Lower lobe of right lung (tissue), 2 donors: ENCODE results near the gene GPR37. TPM values are rescaled to one million over a fixed set of nuclear protein-coding genes. Genes with fewer than 3 reads are reported as not detected.

ENCODE experiments used
- ATAC-seq, 2 donors: fragments of 200-7000 bp; cut with Tn5 transposase; one replicate each; pipeline ENCODE4 v1.9.1; 2020 to 2022; ENCODE audit warnings: mild to moderate bottlenecking in 2 of 2, moderate library complexity in 2 of 2
- DNase-seq: peaks from one replicate; pipeline ENCODE4 v3.0.0-alpha.2; 2020
- H3K27ac ChIP-seq: fragments of 200-600 bp; one replicate; pipeline ENCODE4 v1.8.0; 2022
- H3K27me3 ChIP-seq: fragments of 200-600 bp; one replicate; pipeline ENCODE4 v1.8.0; 2022; ENCODE audit warnings: low read depth
- H3K36me3 ChIP-seq: fragments of 200-600 bp; one replicate; pipeline ENCODE4 v1.8.0; 2022; ENCODE audit warnings: mild to moderate bottlenecking
- H3K4me1 ChIP-seq: fragments of 200-600 bp; one replicate; pipeline ENCODE4 v1.8.0; 2022
- H3K4me3 ChIP-seq: fragments of 200-600 bp; one replicate; pipeline ENCODE4 v1.8.0; 2022; ENCODE audit warnings: mild to moderate bottlenecking
- H3K9me3 ChIP-seq: fragments of 200-600 bp; one replicate; pipeline ENCODE4 v1.8.0; 2022
- intact Hi-C: fragments of 100-400 bp; cut with DNase I; formaldehyde crosslinking; loops from one replicate; pipeline ENCODE4 v1.11.0; 2022
- total RNA-seq: library from RNA; stranded (reverse); fragmentation: NEBNext Ultra II Directional; extraction: Animal tissue kit (Norgen Biotek cat#: 25700); gene quantifications from one replicate; pipeline ENCODE4 v1.2.1, GENCODE V29; 2021
- TF ChIP-seq, protein P1 (sequence below): fragments of 200-600 bp; IDR thresholded peaks from one replicate; pipeline ENCODE4 v1.8.0; 2022; ENCODE audit warnings: antibody characterized with exemption, mild to moderate bottlenecking
- donor health status: DM: no; HTN: yes; CAD: no; lungs with severe emphysema.

Gene GPR37
- total RNA-seq, 1 donor from 2014 or later, result 0.59 TPM

DNA sequence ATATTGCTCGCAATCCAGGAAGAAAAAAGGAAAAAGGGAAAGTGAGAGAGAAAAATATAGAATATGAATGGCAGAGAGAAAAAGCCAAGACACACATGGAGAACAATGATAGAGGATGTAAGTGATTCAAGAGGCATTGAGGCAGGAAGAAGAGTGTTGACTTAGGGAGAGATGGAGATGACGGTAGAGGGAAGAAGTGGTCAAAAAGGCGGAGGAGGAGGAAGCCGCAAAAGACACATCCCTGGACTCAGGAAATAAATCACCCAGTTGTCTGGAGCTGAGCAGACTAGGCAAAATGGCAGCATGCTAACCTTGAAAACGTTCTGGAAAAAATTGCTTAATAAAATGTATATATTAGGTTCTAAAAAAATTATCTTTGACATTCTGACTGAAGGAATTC, 17.7 kb upstream of the GPR37 start:
- ATAC-seq, result no peak
- H3K36me3 ChIP-seq, result no peaks in the 10 kb centered on the region
- no peak for DNase-seq
- no peak overlapping the region for H3K27ac ChIP-seq
- no peaks in the 10 kb centered on the region for H3K4me1 ChIP-seq
- H3K9me3 ChIP-seq, result no peaks in the 10 kb centered on the region
- intact Hi-C loops, result no loop called here
- TF ChIP-seq, protein P1, sequence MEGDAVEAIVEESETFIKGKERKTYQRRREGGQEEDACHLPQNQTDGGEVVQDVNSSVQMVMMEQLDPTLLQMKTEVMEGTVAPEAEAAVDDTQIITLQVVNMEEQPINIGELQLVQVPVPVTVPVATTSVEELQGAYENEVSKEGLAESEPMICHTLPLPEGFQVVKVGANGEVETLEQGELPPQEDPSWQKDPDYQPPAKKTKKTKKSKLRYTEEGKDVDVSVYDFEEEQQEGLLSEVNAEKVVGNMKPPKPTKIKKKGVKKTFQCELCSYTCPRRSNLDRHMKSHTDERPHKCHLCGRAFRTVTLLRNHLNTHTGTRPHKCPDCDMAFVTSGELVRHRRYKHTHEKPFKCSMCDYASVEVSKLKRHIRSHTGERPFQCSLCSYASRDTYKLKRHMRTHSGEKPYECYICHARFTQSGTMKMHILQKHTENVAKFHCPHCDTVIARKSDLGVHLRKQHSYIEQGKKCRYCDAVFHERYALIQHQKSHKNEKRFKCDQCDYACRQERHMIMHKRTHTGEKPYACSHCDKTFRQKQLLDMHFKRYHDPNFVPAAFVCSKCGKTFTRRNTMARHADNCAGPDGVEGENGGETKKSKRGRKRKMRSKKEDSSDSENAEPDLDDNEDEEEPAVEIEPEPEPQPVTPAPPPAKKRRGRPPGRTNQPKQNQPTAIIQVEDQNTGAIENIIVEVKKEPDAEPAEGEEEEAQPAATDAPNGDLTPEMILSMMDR, result no peak
- no peak overlapping the region for H3K4me3 ChIP-seq
- no peaks in the 10 kb centered on the region for H3K27me3 ChIP-seq

DNA sequence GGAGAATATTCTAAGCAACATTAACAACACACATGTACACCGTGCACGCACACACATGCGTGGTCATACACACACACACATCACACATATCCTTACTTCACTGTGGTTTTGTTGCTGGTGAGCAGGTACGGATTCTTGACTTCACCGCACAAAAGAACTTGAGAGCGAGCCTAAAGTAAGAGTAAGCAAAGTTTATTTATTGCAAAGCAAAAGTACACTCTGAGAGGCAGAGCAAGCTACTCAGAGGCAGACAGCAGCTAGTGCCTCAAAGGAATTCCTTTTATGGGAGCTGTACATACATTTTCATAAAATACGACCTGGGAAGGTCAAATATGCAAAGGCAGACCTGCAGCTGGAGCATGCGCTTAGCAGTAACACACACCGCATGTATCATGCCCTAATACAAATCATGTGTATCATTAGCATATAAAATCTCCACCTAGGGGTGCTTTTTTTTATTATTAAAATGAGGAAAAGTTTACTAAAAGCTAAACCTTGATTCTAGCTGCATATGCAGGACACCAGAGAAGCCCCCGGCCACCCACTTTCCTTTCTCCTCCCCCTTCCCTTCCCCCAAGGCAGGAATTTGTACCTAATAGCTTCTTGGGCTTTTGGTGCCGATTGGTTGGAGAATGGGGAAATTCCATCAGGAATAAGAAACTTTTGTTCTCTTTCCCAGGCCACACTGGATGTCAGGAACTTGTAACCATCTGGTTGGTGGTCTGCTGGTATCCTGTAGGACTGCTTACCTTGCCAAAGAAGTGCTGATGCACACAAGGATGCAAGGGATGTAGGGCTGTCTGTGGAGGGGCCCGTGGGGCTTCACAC, 16.5 kb upstream of the GPR37 start:
- intact Hi-C loops, result no loop called here
- Histone ChIP-seq H3K4me3 (no peak overlapping the region), H3K36me3 (no peaks in the 10 kb centered on the region), H3K27me3 (no peaks in the 10 kb centered on the region), H3K9me3 (no peaks in the 10 kb centered on the region), H3K27ac (no peak overlapping the region), H3K4me1 (no peaks in the 10 kb centered on the region)
- DNase-seq (no peak), ATAC-seq (peak in 1 of 2 donors; percentile 49)
- TF ChIP-seq, protein P1, result no peak

DNA sequence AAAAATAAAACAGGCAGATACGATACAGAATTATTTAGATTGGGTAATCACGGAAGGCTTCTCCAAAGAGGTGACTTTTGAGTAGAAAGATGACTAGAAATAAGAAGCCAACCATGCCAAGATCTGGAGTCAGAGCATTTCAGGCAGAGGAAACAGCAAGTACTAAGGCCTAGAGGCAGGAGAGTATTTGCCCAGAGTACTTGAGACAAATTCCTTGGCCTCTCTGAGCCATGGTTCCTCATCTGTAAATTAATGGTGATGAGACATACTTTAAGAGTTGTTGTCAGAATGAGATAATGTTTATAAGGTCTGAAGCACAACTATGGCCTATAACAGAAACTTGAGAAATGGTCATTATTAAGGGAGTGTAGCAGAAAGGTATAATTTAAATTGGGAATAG, 15.8 kb upstream of the GPR37 start:
- Histone ChIP-seq H3K9me3 (no peaks in the 10 kb centered on the region), H3K4me1 (no peaks in the 10 kb centered on the region), H3K4me3 (no peak overlapping the region), H3K27ac (no peak overlapping the region), H3K36me3 (no peaks in the 10 kb centered on the region), H3K27me3 (no peaks in the 10 kb centered on the region)
- TF ChIP-seq, protein P1, result no peak
- DNase-seq, result no peak
- intact Hi-C loops, result no loop called here
- ATAC-seq, result peak; percentile 52 to 75

DNA sequence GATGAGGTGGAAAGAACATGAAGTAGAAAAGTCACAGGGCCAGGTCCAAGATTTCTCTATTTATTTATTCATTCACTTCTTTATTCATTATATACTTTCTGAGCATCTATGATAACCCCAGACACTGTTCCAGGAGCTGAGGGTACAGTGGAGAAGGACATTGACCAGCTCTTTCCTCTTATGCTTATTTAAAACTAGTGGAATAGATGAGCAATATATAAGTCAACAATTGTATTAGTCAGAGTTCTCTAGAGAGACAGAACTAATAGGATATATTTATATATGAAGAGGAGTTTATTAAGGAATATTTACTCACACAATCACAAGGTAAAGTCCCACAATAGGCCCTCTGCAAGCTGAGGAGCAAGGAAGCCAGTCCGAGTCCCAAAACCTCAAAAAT, 15.0 kb upstream of the GPR37 start:
- DNase-seq (no peak), ATAC-seq (no peak)
- no peaks in the 10 kb centered on the region for H3K27me3 ChIP-seq
- H3K9me3 ChIP-seq, result no peaks in the 10 kb centered on the region
- H3K36me3 ChIP-seq, result no peaks in the 10 kb centered on the region
- intact Hi-C loops, result no loop called here
- H3K4me3 ChIP-seq, result no peak overlapping the region
- H3K4me1 ChIP-seq, result no peaks in the 10 kb centered on the region
- H3K27ac ChIP-seq, result no peak overlapping the region
- TF ChIP-seq, protein P1, result no peak

GRCh38 chr7:124780056-124780455, 14.5 kb upstream of the GPR37 start:
- Histone ChIP-seq H3K4me3 (no peak overlapping the region), H3K27me3 (no peaks in the 10 kb centered on the region), H3K4me1 (no peaks in the 10 kb centered on the region), H3K36me3 (no peaks in the 10 kb centered on the region), H3K27ac (no peak overlapping the region), H3K9me3 (no peaks in the 10 kb centered on the region)
- ATAC-seq (no peak), DNase-seq (no peak)
- TF ChIP-seq, protein P1, result no peak
- intact Hi-C loops, result no loop called here
